DOHH2 (cell line): Measurements from ENCODE around the gene CYB561A3.

Experiments used
- H3F3A ChIP-seq: fragments of 200-600 bp; sonication (generic), shearing (Covaris generic); 2 replicates; pipeline ENCODE4 v1.6.0; 2016; ENCODE audit warnings: antibody characterized with exemption, mild to moderate bottlenecking; ENCODE audit not compliant: control insufficient read depth, insufficient read depth
- H3K27ac ChIP-seq: fragments of 200-600 bp; sonication (generic); 2 replicates; pipeline ENCODE4 v1.5.1; 2014; ENCODE audit warnings: low read depth, mild to moderate bottlenecking, low read length, moderate library complexity
- H3K27me3 ChIP-seq: fragments of 200-600 bp; sonication (generic); 2 replicates; pipeline ENCODE4 v1.6.1; 2014; ENCODE audit warnings: mild to moderate bottlenecking, low read length, mixed read lengths; ENCODE audit not compliant: control insufficient read depth
- H3K36me3 ChIP-seq: fragments of 200-600 bp; sonication (generic); 2 replicates; pipeline ENCODE4 v1.6.1; 2014; ENCODE audit warnings: mild to moderate bottlenecking, low read length, moderate library complexity, mixed read lengths; ENCODE audit not compliant: control insufficient read depth
- H3K4me1 ChIP-seq: fragments of 200-600 bp; sonication (generic); 2 replicates; pipeline ENCODE4 v1.6.1; 2014; ENCODE audit warnings: mild to moderate bottlenecking, low read length, mixed read lengths; ENCODE audit not compliant: control insufficient read depth
- H3K4me2 ChIP-seq: fragments of 200-600 bp; sonication (generic); 2 replicates; pipeline ENCODE4 v1.6.0; 2014; ENCODE audit warnings: mild to moderate bottlenecking, low read length, moderate library complexity
- H3K4me3 ChIP-seq: fragments of 200-600 bp; sonication (generic); 2 replicates; pipeline ENCODE4 v1.5.1; 2014; ENCODE audit warnings: mild to moderate bottlenecking, low read length, mixed read lengths
- H3K79me2 ChIP-seq: fragments of 200-600 bp; sonication (generic); 2 replicates; pipeline ENCODE4 v1.6.1; 2014; ENCODE audit warnings: mild to moderate bottlenecking, low read length, mixed read lengths; ENCODE audit not compliant: control insufficient read depth
- H3K9me2 ChIP-seq: fragments of 200-600 bp; sonication (generic); replicated peaks from 2 replicates; pipeline ENCODE4 v1.6.1; 2014; ENCODE audit warnings: mild to moderate bottlenecking, low read length, mixed read lengths; ENCODE audit not compliant: control insufficient read depth
- H3K9me3 ChIP-seq: fragments of 200-600 bp; sonication (generic); 2 replicates; pipeline ENCODE4 v1.6.1; 2014; ENCODE audit warnings: antibody characterized with exemption, low read length, mixed read lengths; ENCODE audit not compliant: control insufficient read depth, insufficient read depth
- H4K20me1 ChIP-seq: fragments of 200-600 bp; sonication (generic); 2 replicates; pipeline ENCODE4 v1.6.0; 2014; ENCODE audit warnings: low read depth, mild to moderate bottlenecking, antibody characterized with exemption, low read length, moderate library complexity; ENCODE audit not compliant: control insufficient read depth, insufficient read depth
- EZH2phosphoT487 ChIP-seq: fragments of 200-600 bp; sonication (generic); IDR thresholded peaks from 2 replicates; pipeline ENCODE4 v1.6.1; 2017; ENCODE audit warnings: borderline replicate concordance, mild to moderate bottlenecking, antibody characterized with exemption, low read length, moderate library complexity, mixed read lengths
- TF ChIP-seq, protein P1 (sequence below): fragments of 200-600 bp; sonication (generic); IDR thresholded peaks from one replicate; pipeline ENCODE4 v1.5.1; 2014; ENCODE audit warnings: antibody characterized with exemption, mild to moderate bottlenecking, low read depth, low read length; ENCODE audit not compliant: poor library complexity, severe bottlenecking

CYB561A3 gene

DNA sequence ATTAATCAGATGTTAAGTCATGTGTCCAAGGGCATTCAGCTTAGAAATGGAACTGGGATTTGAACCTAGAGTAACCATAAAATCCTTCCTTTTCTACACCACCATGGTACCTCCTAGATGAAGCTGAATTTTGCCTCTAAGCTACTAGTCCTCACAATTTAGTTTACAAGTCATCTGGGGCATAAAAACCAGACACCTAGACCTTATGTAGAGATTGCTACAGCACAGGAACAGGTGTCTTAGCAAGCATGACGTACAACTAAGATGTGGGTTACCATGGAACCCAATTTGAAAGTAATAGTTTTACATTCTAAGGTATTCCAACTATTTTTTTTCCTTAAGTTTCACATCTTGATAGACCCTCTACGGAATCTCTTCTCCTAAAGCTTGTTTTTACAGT, 39.9 kb upstream of the CYB561A3 start:
- Histone ChIP-seq H3F3A (peaks cover 35% of the 10 kb centered on the region), H3K36me3 (peaks cover 56% of the 10 kb centered on the region), H3K4me3 (no peak overlapping the region), H3K4me1 (no peaks in the 10 kb centered on the region), H3K27me3 (no peaks in the 10 kb centered on the region), H3K27ac (no peak overlapping the region), H3K9me3 (no peaks in the 10 kb centered on the region), H3K4me2 (no peak overlapping the region), H3K79me2 (no peaks in the 10 kb centered on the region), H3K9me2 (no peaks in the 10 kb centered on the region), H4K20me1 (no peaks in the 10 kb centered on the region)
- TF ChIP-seq, protein P1, sequence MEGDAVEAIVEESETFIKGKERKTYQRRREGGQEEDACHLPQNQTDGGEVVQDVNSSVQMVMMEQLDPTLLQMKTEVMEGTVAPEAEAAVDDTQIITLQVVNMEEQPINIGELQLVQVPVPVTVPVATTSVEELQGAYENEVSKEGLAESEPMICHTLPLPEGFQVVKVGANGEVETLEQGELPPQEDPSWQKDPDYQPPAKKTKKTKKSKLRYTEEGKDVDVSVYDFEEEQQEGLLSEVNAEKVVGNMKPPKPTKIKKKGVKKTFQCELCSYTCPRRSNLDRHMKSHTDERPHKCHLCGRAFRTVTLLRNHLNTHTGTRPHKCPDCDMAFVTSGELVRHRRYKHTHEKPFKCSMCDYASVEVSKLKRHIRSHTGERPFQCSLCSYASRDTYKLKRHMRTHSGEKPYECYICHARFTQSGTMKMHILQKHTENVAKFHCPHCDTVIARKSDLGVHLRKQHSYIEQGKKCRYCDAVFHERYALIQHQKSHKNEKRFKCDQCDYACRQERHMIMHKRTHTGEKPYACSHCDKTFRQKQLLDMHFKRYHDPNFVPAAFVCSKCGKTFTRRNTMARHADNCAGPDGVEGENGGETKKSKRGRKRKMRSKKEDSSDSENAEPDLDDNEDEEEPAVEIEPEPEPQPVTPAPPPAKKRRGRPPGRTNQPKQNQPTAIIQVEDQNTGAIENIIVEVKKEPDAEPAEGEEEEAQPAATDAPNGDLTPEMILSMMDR = no peak
- TF ChIP-seq EZH2phosphoT487 = no peak

DNA sequence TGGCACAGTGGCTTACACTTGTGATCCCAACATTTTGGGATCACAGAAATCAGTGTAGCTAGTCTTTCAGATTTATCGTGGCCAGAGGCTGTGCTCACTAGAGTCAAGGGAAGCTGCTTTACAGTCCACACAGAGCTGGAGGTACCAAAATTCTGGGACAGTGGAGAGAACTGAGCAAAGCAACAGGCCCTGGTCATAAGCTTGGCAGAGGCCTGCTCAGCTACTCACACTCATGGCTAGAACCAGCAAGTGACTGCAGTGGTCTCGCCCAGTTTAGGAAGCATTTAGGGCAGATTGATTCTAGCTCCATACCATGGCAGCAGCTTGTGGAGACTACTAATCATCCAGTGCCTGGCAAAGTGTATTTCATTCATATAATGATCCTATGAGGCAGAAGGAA, 39.5 kb upstream of the CYB561A3 start:
- H3K4me1 ChIP-seq = no peaks in the 10 kb centered on the region
- no peaks in the 10 kb centered on the region for H3K9me3 ChIP-seq
- H3K27ac ChIP-seq = no peak overlapping the region
- no peaks in the 10 kb centered on the region for H3K79me2 ChIP-seq
- H3K4me2 ChIP-seq = no peak overlapping the region
- peaks cover 35% of the 10 kb centered on the region for H3F3A ChIP-seq
- H3K4me3 ChIP-seq = no peak overlapping the region
- H3K9me2 ChIP-seq = no peaks in the 10 kb centered on the region
- H3K36me3 ChIP-seq = peaks cover 52% of the 10 kb centered on the region
- H4K20me1 ChIP-seq = no peaks in the 10 kb centered on the region
- H3K27me3 ChIP-seq = no peaks in the 10 kb centered on the region
- no peak for TF ChIP-seq EZH2phosphoT487
- TF ChIP-seq, protein P1 = no peak

DNA sequence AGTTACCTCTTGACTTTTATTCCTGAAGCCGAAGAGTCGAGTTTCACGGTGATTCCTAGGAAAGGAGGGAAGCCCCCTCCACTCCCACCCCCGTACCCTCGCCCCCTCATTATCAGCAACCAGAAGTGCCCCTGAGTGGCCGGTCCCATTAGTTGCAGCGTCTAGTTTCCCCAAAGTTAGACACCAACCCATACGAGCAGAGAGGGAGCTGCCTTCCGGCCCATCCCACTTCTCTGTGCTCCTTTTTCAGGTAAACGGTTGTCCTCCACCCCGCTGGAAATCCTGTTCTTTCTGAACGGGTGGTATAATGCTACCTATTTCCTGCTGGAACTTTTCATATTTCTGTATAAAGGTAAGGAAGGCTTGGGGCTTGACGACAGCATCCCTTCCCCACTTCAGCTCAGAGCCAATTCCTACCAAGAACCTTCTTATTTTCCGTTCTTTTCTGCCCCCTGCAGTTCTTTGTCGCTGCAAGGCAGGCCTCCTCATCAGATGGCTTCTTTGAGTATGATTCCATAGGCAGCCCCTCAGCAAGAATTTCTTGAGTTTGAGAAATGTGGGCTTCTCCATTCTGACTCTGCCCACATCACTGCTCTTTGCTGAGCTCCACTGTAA, 31.4 kb upstream of the CYB561A3 start:
- Histone ChIP-seq H3K4me1 (peaks cover 22% of the 10 kb centered on the region), H4K20me1 (no peaks in the 10 kb centered on the region), H3K9me3 (peaks cover 5% of the 10 kb centered on the region; the same call in 1 of the 2 replicates), H3K79me2 (0 out of 2 replicates have a peak, but pooled peaks cover 2% of the 10 kb centered on the region), H3K9me2 (no peaks in the 10 kb centered on the region), H3K27ac (peak overlapping the region; percentile 10), H3K36me3 (peaks cover 3% of the 10 kb centered on the region), H3K4me3 (peak overlapping the region; percentile 78), H3K27me3 (no peaks in the 10 kb centered on the region), H3F3A (peaks cover 8% of the 10 kb centered on the region), H3K4me2 (peak overlapping the region; percentile 96)
- TF ChIP-seq, protein P1 = peak; percentile 33
- TF ChIP-seq EZH2phosphoT487 = no peak
